Umbilical cord (tissue), 2 donors: ENCODE results near the gene DGCR6. TPM values are rescaled to one million over a fixed set of nuclear protein-coding genes. Genes with fewer than 3 reads are reported as not detected.
"Not testable (repeated sequence)": the region's sequence is repeated elsewhere in the genome, so short reads cannot be mapped to it uniquely, and the experiment has no call there.

Source experiments
- DNase-seq: peaks from one replicate; pipeline ENCODE4 v3.0.0-alpha.2; 2015; ENCODE audit warnings: low spot score
- total RNA-seq: library from RNA; depleted of rRNA; stranded (reverse); fragments of >200 nt; gene quantifications from one replicate; pipeline ENCODE4 v1.2.3, GENCODE V29; 2014; ENCODE audit warnings: low replicate concordance; ENCODE audit not compliant: insufficient read depth

DGCR6 gene
- total RNA-seq, 1 donor from 2014 or later, result 11.6 TPM

GRCh38 chr22:18931905-18932652, 26.0 kb downstream of the DGCR6 start:
- no peak for DNase-seq

DNA sequence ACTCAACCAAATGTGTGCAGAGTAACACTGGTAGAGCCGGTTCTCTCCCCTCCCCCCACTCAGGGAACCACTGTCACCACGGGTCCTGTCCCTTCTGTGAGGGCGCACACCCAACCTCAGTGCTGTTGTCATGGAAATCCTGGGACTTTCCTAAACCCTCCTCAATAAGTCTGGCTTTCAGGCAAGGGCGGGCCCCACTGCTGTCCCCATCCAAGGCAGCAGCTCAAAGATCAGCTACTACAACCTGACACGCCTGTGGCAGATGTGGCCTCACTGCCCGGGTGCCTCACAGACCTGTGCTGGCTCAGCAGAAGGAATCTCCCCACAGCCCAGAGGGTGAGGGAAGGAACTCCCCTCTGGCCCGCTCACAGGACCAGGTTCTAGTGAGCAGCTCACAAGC, 27.8 kb downstream of the DGCR6 start:
- DNase-seq, result no peak

DNA sequence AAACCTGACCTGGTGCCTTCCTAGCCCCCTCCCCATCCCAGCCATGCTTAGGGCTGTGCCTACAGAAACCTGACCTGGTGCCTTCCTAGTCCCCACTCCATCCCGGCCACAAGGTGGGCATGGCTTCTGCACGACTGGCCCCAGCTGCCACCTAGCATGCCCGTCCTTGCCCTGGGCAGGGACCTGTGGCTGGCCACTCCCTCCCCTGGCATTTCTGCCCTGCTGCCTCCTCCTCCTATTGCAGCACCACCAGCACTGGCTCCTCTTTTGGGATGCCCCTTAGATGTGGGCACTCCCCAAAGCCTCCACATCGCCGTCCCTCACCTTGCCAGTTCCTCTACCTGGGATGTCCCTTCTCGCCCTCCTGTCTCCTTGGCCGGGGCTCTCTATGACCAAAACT, 28.6 kb downstream of the DGCR6 start:
- DNase-seq, result not testable (repeated sequence)

- no peak for DNase-seq
Measured at GRCh38 chr22:18935889-18936529, 29.9 kb downstream of the DGCR6 start, which contains the start of gene PRODH. TSS of gene PRODH (minus strand) at chr22:18936293. CDS start at chr22:18936287, 6 bp downstream.

GRCh38 chr22:18938691-18939090, 32.6 kb downstream of the DGCR6 start:
- DNase-seq, result not testable (repeated sequence)

GRCh38 chr22:18947105-18947504, 41.0 kb downstream of the DGCR6 start:
- not testable (repeated sequence) for DNase-seq

DNA sequence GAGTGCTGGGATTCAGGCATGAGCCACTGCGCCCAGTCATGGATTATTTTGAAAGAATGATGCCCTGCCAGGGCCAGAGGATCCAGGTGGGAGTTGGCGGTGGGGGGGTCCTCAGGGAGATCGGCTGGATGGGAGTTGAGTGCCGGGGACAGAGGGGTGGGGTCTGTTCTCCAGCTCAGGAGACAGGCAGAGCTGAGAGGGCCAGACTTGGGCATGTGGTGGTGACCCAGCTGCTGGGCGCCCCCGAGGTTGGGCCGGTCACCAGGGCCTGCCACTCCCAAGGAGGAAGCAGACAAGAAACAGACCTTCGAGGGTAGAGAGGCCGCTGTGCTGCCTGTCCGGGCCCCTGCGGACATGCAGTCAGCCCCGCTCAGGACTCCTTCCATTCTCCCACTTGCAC, 41.8 kb downstream of the DGCR6 start:
- no peak for DNase-seq

DNA sequence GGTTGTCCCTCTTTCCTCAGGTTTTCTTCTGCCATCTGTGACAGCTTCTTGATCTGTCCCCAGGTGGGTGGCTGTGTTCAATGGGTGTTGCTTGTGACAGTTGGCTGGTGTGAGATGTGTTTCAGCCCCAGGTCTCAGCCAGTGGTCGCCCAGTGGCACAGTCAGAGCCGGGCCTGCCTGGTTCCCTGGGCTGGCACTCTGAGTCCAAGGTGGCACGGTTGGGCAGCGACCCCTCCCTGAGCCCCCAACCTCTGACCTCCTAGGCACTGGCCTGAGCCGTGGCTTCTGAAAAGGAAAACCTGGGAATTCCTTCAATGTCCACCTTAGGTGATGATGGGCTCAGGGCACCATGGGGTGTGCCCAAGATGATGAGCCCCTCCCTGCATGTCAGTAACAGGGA, 44.0 kb downstream of the DGCR6 start:
- DNase-seq, result no peak

DNA sequence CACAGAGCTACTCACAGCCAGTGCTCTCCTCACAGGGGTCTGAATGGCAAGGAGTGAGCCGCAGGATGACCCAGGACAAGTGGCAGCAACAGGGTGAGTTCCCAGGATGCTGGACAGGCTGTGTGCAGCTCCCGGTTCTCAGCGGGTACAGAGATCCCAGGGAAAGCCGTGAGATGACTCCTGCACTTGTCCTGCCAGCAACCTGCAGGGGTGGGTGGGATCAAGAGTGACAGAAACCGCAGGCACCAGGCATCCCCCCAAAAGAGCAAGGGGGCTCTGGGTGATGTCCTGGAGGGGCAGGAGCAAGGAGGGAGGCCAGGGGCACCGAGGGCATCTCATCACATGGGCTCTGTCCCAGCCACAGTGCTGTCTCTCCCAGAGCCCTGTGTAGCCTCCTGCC, 45.9 kb downstream of the DGCR6 start:
- no peak for DNase-seq

DNA sequence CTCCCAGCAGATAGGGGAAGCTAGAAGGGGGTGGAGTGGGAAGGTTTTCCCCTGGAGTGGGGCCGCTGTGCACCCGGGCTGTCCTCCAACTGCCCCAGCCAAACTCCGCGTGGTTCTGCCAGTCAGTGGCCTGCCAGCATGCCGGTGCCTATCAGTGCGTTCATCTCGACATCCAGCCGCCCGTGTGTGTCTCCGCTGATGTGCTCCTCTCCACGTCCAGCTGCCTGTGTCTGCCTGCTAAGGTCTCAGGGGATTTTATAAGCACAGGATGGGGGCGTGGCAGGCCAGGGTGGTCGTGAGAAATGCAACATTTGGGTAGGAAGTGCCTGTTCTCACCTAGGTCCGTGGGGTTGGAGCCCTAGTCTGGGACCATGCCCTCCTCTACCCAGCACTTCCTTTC, 47.0 kb downstream of the DGCR6 start:
- not testable (repeated sequence) for DNase-seq

DNA sequence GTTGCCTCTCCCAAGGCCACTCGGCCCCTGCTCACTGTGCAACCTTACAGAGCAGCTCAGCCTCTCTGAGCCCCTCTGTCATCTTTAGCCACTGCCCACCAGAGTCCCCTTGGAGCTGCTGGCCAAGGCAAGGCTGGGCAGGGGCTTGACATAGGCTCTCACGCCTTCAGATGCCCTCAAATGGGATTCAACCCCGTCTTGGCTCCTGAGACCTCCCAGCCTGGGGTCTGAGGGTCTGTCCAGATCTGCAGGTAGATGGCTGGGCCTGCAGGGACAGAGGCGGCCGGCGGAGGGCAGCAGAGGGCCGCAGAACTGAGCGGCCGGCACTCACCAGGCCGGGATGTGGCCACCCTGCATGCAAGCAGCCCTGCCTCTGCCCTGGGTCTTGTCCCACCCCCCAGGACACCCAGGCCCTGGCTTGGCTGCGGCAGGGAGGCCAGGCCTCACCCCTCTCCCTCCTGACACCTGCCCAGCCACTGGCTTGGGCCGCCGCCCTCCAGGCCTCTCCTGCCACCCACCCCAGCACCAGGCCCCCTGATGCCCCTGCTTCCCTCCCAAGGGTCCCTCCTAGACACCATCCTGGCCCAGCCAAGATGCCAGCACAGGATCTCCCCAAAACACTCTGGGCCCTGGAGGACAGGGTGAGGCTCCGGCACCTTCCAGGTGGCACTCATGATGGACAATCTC, 48.3 kb downstream of the DGCR6 start:
- peak; percentile 53 for DNase-seq

GRCh38 chr22:18954990-18955571, 49.0 kb downstream of the DGCR6 start:
- DNase-seq, result no peak

DNA sequence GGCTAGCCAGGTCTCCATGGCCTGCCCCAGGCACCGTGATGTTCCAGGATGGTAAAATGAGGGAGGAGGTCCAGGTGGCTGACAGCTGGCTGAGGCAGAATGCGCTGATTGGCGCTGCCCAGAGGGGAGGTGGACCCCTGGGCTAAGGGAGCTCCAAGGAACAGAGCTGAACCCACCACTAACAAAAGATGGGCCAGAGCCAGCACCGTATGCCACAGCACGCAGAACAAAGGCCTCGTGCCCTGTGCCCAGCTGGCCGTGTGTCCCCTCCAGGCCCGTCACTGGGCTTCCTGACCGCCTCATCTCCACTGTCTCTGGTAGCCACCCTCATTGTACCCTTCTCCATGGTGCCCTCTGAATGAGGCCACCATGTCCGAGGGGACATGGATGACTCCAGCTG, 49.6 kb downstream of the DGCR6 start:
- DNase-seq, result no peak

GRCh38 chr22:18956121-18956895, 50.2 kb downstream of the DGCR6 start:
- DNase-seq, result not testable (repeated sequence)

DNA sequence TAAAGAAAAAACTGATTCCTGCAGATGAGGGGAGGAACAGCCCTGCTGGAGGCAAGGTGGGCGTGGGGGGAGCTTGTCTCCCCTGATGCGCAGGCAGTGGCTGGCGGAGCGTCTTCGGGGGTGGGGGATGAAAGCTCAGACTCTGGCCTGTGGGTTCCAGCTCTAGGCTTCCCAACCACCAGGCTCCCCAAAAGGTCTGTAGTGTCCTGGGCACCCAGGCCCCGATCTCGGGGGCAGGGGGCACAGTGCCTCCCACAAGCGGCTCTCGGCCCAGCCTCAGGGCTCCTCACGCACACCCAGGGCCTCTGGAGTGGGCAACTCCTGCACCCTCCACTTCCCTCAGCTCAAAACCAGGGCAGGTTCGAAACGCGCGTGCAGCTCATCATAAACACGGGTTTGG, 50.8 kb downstream of the DGCR6 start:
- not testable (repeated sequence) for DNase-seq

GRCh38 chr22:18957621-18958320, 51.7 kb downstream of the DGCR6 start:
- DNase-seq, result not testable (repeated sequence)

DNA sequence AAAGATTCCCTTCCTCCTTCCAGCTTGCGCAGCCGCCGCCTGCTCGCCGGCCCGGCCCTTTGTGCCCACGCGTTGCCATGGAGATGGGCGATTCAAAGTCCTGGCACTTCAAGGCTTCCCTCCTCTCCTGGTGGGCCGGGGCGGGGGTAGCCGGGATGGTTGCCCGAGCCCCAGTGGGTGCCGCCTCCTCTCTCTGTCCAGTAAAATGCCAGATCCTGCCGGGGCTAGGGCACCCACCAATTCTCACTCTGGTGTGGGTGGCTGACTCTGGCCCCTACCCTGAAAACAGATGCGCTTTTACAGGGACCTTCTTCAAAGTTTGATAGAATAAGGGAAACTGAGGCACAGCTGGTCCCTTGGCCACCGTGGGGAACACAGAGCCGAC, 52.2 kb downstream of the DGCR6 start:
- not testable (repeated sequence) for DNase-seq

GRCh38 chr22:18958738-18959137, 52.6 kb downstream of the DGCR6 start:
- not testable (repeated sequence) for DNase-seq

- DNase-seq, result not testable (repeated sequence)
Measured at GRCh38 chr22:18959266-18959665, 53.1 kb downstream of the DGCR6 start.

GRCh38 chr22:18959741-18960140, 53.6 kb downstream of the DGCR6 start:
- not testable (repeated sequence) for DNase-seq
